Coronary artery (tissue), 2 donors: ENCODE measurements around the gene RYR3.

ENCODE experiments used
- DNase-seq: peaks from one replicate; pipeline ENCODE4 v3.0.0-alpha.2; 2017; ENCODE audit warnings: low spot score
- H3K27ac ChIP-seq, 2 donors: fragments of 200-600 bp; sonication (generic); one replicate each; pipeline ENCODE4 v1.5.1; 2016 to 2019
- H3K4me3 ChIP-seq: fragments of 200-600 bp; sonication (generic); 2 replicates; pipeline ENCODE4 v1.5.1; 2016; ENCODE audit warnings: mild to moderate bottlenecking, moderate library complexity
- CTCF ChIP-seq: fragments of 200-600 bp; sonication (generic); IDR thresholded peaks from one replicate; pipeline ENCODE4 v1.5.1; 2019; ENCODE audit warnings: antibody characterized with exemption

The RYR3 gene

GRCh38 chr15:33515121-33515520 is 204.4 kb downstream of the RYR3 start:
- TF ChIP-seq CTCF = no peak
- DNase-seq = no peak
- Histone ChIP-seq H3K4me3 (no peak overlapping the region), H3K27ac (no peak overlapping the region)

GRCh38 chr15:33516563-33516962 is 205.8 kb downstream of the RYR3 start:
- H3K4me3 ChIP-seq = no peak overlapping the region
- no peak for TF ChIP-seq CTCF
- DNase-seq = no peak
- no peak overlapping the region for H3K27ac ChIP-seq

GRCh38 chr15:33517944-33518343 is 207.2 kb downstream of the RYR3 start:
- no peak for TF ChIP-seq CTCF
- Histone ChIP-seq H3K4me3 (no peak overlapping the region), H3K27ac (no peak overlapping the region)
- no peak for DNase-seq

GRCh38 chr15:33518421-33518820 is 207.7 kb downstream of the RYR3 start:
- no peak for DNase-seq
- no peak overlapping the region for H3K4me3 ChIP-seq
- TF ChIP-seq CTCF = no peak
- no peak overlapping the region for H3K27ac ChIP-seq

- Histone ChIP-seq H3K27ac (no peak overlapping the region), H3K4me3 (no peak overlapping the region)
- no peak for DNase-seq
- TF ChIP-seq CTCF = no peak
These were observed 213.5 kb downstream of the RYR3 start for GRCh38 chr15:33524274-33524673.

- Histone ChIP-seq H3K4me3 (no peak overlapping the region), H3K27ac (no peak overlapping the region)
- TF ChIP-seq CTCF = no peak
- DNase-seq = no peak
These were observed 215.8 kb downstream of the RYR3 start for GRCh38 chr15:33526532-33526931.

GRCh38 chr15:33533197-33533596 is 222.4 kb downstream of the RYR3 start:
- no peak for TF ChIP-seq CTCF
- no peak for DNase-seq
- H3K4me3 ChIP-seq = no peak overlapping the region
- no peak overlapping the region for H3K27ac ChIP-seq
